ENCODE results near the gene BCOR. TPM values are rescaled to one million over a fixed set of nuclear protein-coding genes. Genes with fewer than 3 reads are reported as not detected.
A peak's percentile ranks its signal among the peaks of the same experiment; 100 is the strongest.

BCOR gene
- total RNA-seq, 3 donors from 2014 or later: 11.7 to 28.1 (median 27.9) TPM

DNA sequence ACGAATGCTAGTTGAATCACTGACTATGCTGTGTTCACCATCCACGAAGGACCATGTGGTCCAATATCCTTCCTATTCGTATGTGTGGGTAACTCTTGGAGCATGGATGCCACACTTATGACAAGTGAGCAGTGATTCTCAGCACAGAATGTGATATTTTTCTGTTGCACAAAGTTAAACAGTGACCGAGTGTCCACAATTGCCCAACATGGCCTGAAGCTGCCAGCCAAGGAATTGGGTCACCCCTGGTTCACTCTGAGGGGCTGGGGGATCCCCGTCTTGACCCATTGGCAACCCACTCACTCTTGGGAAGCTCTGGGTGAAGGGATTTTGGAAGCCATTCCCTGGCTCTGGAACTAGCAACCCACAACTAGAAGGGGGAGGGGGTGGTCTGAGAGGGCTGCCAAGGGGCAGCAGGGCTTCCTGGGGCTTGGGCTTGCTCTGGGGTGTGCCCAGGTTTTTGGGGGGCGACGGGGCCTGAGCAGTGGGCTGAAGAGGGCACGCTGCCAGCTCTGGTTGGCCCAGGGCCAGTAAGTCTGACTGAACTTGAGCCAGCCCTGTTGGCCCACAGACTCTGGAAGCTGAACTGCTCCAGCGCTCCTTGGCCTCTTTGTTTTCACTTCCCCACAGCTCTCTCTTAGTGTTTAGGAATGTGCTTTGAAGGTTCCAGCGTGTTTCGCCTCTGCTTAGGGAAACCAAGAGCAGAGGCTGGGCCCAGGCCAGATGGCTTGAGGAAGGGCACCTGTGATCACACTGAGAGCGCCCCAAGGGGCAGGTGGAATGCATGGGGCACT lies 43.1 kb upstream of the BCOR start:
- Histone ChIP-seq H3K27me3 (peaks cover 2 to 39% of the 10 kb centered on the region in 2 donors), H3K27ac (peak overlapping the region; percentile 73 to 79), H3K36me3 (no peaks in the 10 kb centered on the region), H3K4me1 (peaks cover 4 to 5% of the 10 kb centered on the region in 2 donors), H3K9me3 (no peaks in the 10 kb centered on the region), H3K4me3 (peak overlapping the region in 1 of 3 donors; percentile 1)
- intact Hi-C loops (cut with DNase I; ENCODE audit: low total_unique reads): no loop called here
- DNase-seq (ENCODE audit: low spot score in 2 of 2): peak in 1 of 2 donors; percentile 64
- TF ChIP-seq POLR2AphosphoS5 (IDR thresholded peaks at IDR 0.05) (peak in 2 of 3 donors; percentile 7 to 51), POLR2A (IDR thresholded peaks at IDR 0.05) (no peak)

- intact Hi-C loops (cut with DNase I; ENCODE audit: low total_unique reads): no loop called here
- no peak overlapping the region for H3K27ac ChIP-seq
Observed at GRCh38 chrX:40132751-40133150, 35.0 kb upstream of the BCOR start.

DNA sequence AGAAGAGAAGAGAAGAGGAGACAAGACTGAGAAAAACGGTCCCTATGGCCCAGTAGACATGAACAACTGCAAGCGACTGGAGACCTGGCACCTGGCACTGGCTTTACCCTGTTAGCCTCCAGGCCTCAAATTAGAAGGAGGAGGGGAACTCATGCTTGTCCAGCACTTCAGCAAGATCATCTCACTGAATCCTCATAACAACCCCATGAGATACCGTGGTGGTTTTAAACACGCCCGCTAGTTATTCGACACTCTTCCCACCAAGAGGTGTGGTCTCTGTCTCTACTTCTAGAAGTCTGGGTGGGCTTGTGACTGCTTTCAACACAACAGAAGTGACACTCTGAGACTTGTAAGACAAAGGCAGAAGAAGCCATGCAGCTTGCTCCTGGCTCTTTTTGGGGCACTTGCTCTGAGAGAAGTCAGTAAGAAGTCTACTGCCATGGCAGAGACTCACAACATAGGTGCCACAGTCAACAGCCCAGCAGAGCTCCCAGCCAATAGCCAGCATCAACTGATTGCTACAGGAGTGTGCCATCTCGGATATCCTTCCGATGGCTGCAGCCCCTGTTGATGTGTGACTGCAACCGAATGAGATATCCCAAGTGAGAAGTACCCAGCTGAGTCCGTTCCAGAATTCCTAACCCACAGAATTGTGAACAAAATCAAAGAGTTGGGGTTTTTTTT lies 34.0 kb upstream of the BCOR start:
- Histone ChIP-seq H3K36me3 (no peaks in the 10 kb centered on the region), H3K9me3 (no peaks in the 10 kb centered on the region), H3K27me3 (peaks cover 0 to 9% of the 10 kb centered on the region in 2 donors), H3K4me1 (no peaks in the 10 kb centered on the region), H3K4me3 (no peak overlapping the region), H3K27ac (no peak overlapping the region)
- no peak for DNase-seq (ENCODE audit: low spot score in 2 of 2)
- no peak for TF ChIP-seq POLR2AphosphoS5 (IDR thresholded peaks at IDR 0.05)
- no peak for TF ChIP-seq CTCF (IDR thresholded peaks at IDR 0.05)
- TF ChIP-seq POLR2A (IDR thresholded peaks at IDR 0.05): no peak
- intact Hi-C loops (cut with DNase I; ENCODE audit: low total_unique reads): no loop called here

More at GRCh38 chrX:40132751-40133150, 35.0 kb upstream of the BCOR start:
- H3K4me3 ChIP-seq: no peak overlapping the region
- H3K36me3 ChIP-seq: no peaks in the 10 kb centered on the region
- peak in 1 of 2 donors; percentile 55 for DNase-seq (ENCODE audit: low spot score in 2 of 2)
- H3K4me1 ChIP-seq: no peaks in the 10 kb centered on the region
- TF ChIP-seq POLR2AphosphoS5 (IDR thresholded peaks at IDR 0.05): no peak
- TF ChIP-seq CTCF (IDR thresholded peaks at IDR 0.05): no peak
- no peak for TF ChIP-seq POLR2A (IDR thresholded peaks at IDR 0.05)
- no peaks in the 10 kb centered on the region for H3K9me3 ChIP-seq
- peaks cover 0 to 9% of the 10 kb centered on the region in 2 donors for H3K27me3 ChIP-seq

DNA sequence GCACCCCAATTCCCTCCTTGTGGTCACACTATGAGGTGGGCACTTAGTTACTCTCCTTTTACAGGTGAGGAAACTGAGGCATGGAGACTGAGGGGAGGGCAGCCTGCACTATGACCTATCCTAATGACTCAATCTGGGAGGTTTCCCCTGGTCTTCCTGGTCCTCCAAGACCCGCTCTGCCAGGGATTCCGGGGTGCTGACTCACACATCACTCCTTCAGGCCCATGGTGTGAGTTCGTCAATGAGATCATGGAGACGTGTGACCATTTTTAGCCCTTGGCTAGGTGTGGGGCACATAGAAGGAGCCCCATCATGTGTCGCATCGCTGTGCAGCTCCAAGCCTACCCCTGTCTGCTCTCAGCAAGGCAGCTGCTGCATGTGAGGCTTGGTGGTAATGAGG lies 32.4 kb upstream of the BCOR start:
- H3K27ac ChIP-seq: no peak overlapping the region
- peaks cover 0 to 9% of the 10 kb centered on the region in 2 donors for H3K27me3 ChIP-seq
- H3K36me3 ChIP-seq: no peaks in the 10 kb centered on the region
- no peak for DNase-seq (ENCODE audit: low spot score in 2 of 2)
- no peak for TF ChIP-seq POLR2AphosphoS5 (IDR thresholded peaks at IDR 0.05)
- no peaks in the 10 kb centered on the region for H3K4me1 ChIP-seq
- no peak overlapping the region for H3K4me3 ChIP-seq
- intact Hi-C loops (cut with DNase I; ENCODE audit: low total_unique reads): no loop called here
- H3K9me3 ChIP-seq: no peaks in the 10 kb centered on the region

GRCh38 chrX:40127052-40127451 lies 29.3 kb upstream of the BCOR start:
- Histone ChIP-seq H3K27ac (no peak overlapping the region), H3K27me3 (peaks cover 0 to 18% of the 10 kb centered on the region in 2 donors), H3K4me1 (no peaks in the 10 kb centered on the region), H3K36me3 (no peaks in the 10 kb centered on the region), H3K4me3 (no peak overlapping the region), H3K9me3 (no peaks in the 10 kb centered on the region)
- no peak for DNase-seq (ENCODE audit: low spot score in 2 of 2)
- intact Hi-C loops (cut with DNase I; ENCODE audit: low total_unique reads): no loop called here
- TF ChIP-seq POLR2A (IDR thresholded peaks at IDR 0.05): no peak
- TF ChIP-seq CTCF (IDR thresholded peaks at IDR 0.05): no peak
- TF ChIP-seq POLR2AphosphoS5 (IDR thresholded peaks at IDR 0.05): no peak

GRCh38 chrX:40122487-40122886 lies 24.7 kb upstream of the BCOR start:
- intact Hi-C loops (cut with DNase I; ENCODE audit: low total_unique reads): no loop called here
- Histone ChIP-seq H3K36me3 (no peaks in the 10 kb centered on the region), H3K4me1 (no peaks in the 10 kb centered on the region), H3K9me3 (no peaks in the 10 kb centered on the region), H3K4me3 (no peak overlapping the region), H3K27me3 (peaks cover 0 to 36% of the 10 kb centered on the region in 2 donors), H3K27ac (no peak overlapping the region)
- DNase-seq (ENCODE audit: low spot score in 2 of 2): no peak
- TF ChIP-seq POLR2AphosphoS5 (IDR thresholded peaks at IDR 0.05) (no peak), CTCF (IDR thresholded peaks at IDR 0.05) (no peak), POLR2A (IDR thresholded peaks at IDR 0.05) (no peak)

Measured in breast epithelium (tissue), 4 donors.